ENCODE data around the gene DNM3.

Gene DNM3

GRCh38 chr1:171912509-171913175, 71.3 kb downstream of the DNM3 start:
- no peaks in the 10 kb centered on the region for H3F3A ChIP-seq (ENCODE audit: control insufficient read depth, insufficient read depth)
- no peak overlapping the region for H3K4me3 ChIP-seq (ENCODE audit: low read length)
- no peaks in the 10 kb centered on the region for H3K4me1 ChIP-seq (ENCODE audit: control insufficient read depth, low read length)
- no peaks in the 10 kb centered on the region for H3K79me2 ChIP-seq (ENCODE audit: control insufficient read depth, low read length)
- no peaks in the 10 kb centered on the region for H3K9me3 ChIP-seq (ENCODE audit: control insufficient read depth, insufficient read depth, low read length)
- no peak overlapping the region for H3K27ac ChIP-seq (ENCODE audit: low read depth, low read length)
- H4K20me1 ChIP-seq (ENCODE audit: control insufficient read depth, insufficient read depth, low read depth, low read length): no peaks in the 10 kb centered on the region
- TF ChIP-seq CTCF (IDR thresholded peaks at IDR 0.05; ENCODE audit: low read depth, low read length, poor library complexity, severe bottlenecking) (no peak), EZH2phosphoT487 (IDR thresholded peaks at IDR 0.05; ENCODE audit: borderline replicate concordance, low read length) (no peak)
- H3K27me3 ChIP-seq (ENCODE audit: control insufficient read depth, low read length): no peaks in the 10 kb centered on the region
- no peaks in the 10 kb centered on the region for H3K9me2 ChIP-seq (replicated peaks; ENCODE audit: control insufficient read depth, low read length)
- no peaks in the 10 kb centered on the region for H3K36me3 ChIP-seq (ENCODE audit: control insufficient read depth, low read length)
- no peak overlapping the region for H3K4me2 ChIP-seq (ENCODE audit: low read length)

- no peak overlapping the region for H3K4me3 ChIP-seq (ENCODE audit: low read length)
- no peaks in the 10 kb centered on the region for H4K20me1 ChIP-seq (ENCODE audit: control insufficient read depth, insufficient read depth, low read depth, low read length)
- no peaks in the 10 kb centered on the region for H3K27me3 ChIP-seq (ENCODE audit: control insufficient read depth, low read length)
- no peak overlapping the region for H3K27ac ChIP-seq (ENCODE audit: low read depth, low read length)
- H3K36me3 ChIP-seq (ENCODE audit: control insufficient read depth, low read length): no peaks in the 10 kb centered on the region
- no peaks in the 10 kb centered on the region for H3F3A ChIP-seq (ENCODE audit: control insufficient read depth, insufficient read depth)
- no peaks in the 10 kb centered on the region for H3K79me2 ChIP-seq (ENCODE audit: control insufficient read depth, low read length)
- H3K4me1 ChIP-seq (ENCODE audit: control insufficient read depth, low read length): no peaks in the 10 kb centered on the region
- no peak overlapping the region for H3K4me2 ChIP-seq (ENCODE audit: low read length)
- no peaks in the 10 kb centered on the region for H3K9me3 ChIP-seq (ENCODE audit: control insufficient read depth, insufficient read depth, low read length)
- no peaks in the 10 kb centered on the region for H3K9me2 ChIP-seq (replicated peaks; ENCODE audit: control insufficient read depth, low read length)
- TF ChIP-seq CTCF (IDR thresholded peaks at IDR 0.05; ENCODE audit: low read depth, low read length, poor library complexity, severe bottlenecking) (no peak), EZH2phosphoT487 (IDR thresholded peaks at IDR 0.05; ENCODE audit: borderline replicate concordance, low read length) (no peak)
Measured at GRCh38 chr1:171913385-171913784, 72.1 kb downstream of the DNM3 start.

GRCh38 chr1:171916315-171916771, 75.0 kb downstream of the DNM3 start:
- Histone ChIP-seq H3F3A (ENCODE audit: control insufficient read depth, insufficient read depth) (no peaks in the 10 kb centered on the region), H3K4me1 (ENCODE audit: control insufficient read depth, low read length) (no peaks in the 10 kb centered on the region), H3K4me3 (ENCODE audit: low read length) (no peak overlapping the region), H4K20me1 (ENCODE audit: control insufficient read depth, insufficient read depth, low read depth, low read length) (no peaks in the 10 kb centered on the region), H3K27ac (ENCODE audit: low read depth, low read length) (no peak overlapping the region), H3K27me3 (ENCODE audit: control insufficient read depth, low read length) (no peaks in the 10 kb centered on the region; the same call in 1 of the 2 replicates), H3K4me2 (ENCODE audit: low read length) (no peak overlapping the region), H3K9me2 (replicated peaks; ENCODE audit: control insufficient read depth, low read length) (no peaks in the 10 kb centered on the region), H3K9me3 (ENCODE audit: control insufficient read depth, insufficient read depth, low read length) (no peaks in the 10 kb centered on the region), H3K36me3 (ENCODE audit: control insufficient read depth, low read length) (no peaks in the 10 kb centered on the region), H3K79me2 (ENCODE audit: control insufficient read depth, low read length) (no peaks in the 10 kb centered on the region)
- no peak for TF ChIP-seq EZH2phosphoT487 (IDR thresholded peaks at IDR 0.05; ENCODE audit: borderline replicate concordance, low read length)

- Histone ChIP-seq H4K20me1 (ENCODE audit: control insufficient read depth, insufficient read depth, low read depth, low read length) (no peaks in the 10 kb centered on the region), H3F3A (ENCODE audit: control insufficient read depth, insufficient read depth) (no peaks in the 10 kb centered on the region), H3K4me1 (ENCODE audit: control insufficient read depth, low read length) (no peaks in the 10 kb centered on the region), H3K4me2 (ENCODE audit: low read length) (no peak overlapping the region), H3K9me2 (replicated peaks; ENCODE audit: control insufficient read depth, low read length) (no peaks in the 10 kb centered on the region), H3K79me2 (ENCODE audit: control insufficient read depth, low read length) (no peaks in the 10 kb centered on the region), H3K27ac (ENCODE audit: low read depth, low read length) (no peak overlapping the region), H3K4me3 (ENCODE audit: low read length) (no peak overlapping the region), H3K27me3 (ENCODE audit: control insufficient read depth, low read length) (no peaks in the 10 kb centered on the region; the same call in 1 of the 2 replicates), H3K9me3 (ENCODE audit: control insufficient read depth, insufficient read depth, low read length) (no peaks in the 10 kb centered on the region), H3K36me3 (ENCODE audit: control insufficient read depth, low read length) (no peaks in the 10 kb centered on the region)
- TF ChIP-seq CTCF (IDR thresholded peaks at IDR 0.05; ENCODE audit: low read depth, low read length, poor library complexity, severe bottlenecking): no peak
- TF ChIP-seq EZH2phosphoT487 (IDR thresholded peaks at IDR 0.05; ENCODE audit: borderline replicate concordance, low read length): no peak
Measured at GRCh38 chr1:171917331-171917730, 76.0 kb downstream of the DNM3 start.

All from DOHH2 (cell line).